ENCODE measurements around the gene TFEB.

The TFEB gene

DNA sequence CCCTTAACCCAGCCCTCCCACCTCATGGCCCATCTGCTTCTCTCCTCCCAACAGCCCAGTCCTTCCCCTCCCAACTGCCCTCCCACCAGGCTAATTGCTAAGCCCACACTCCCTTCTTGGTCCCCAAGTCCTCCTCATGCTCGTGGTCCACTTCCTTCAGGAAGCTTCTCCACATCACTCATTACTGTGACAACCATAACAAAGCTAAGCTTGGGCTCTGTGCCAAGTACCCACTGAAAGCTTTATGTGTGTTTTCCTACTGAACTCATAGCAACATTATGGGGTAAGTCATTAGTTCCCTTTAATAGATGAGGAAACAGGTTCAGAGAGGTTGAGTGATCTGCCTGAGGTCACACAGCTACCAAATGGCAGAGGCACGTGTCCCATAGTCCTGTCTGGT lies 28.1 kb upstream of the TFEB start:
- no peak for DNase-seq (ENCODE audit: low spot score)

- DNase-seq (ENCODE audit: low spot score), result no peak
These were observed 24.6 kb upstream of the TFEB start for GRCh38 chr6:41759905-41760579.

DNA sequence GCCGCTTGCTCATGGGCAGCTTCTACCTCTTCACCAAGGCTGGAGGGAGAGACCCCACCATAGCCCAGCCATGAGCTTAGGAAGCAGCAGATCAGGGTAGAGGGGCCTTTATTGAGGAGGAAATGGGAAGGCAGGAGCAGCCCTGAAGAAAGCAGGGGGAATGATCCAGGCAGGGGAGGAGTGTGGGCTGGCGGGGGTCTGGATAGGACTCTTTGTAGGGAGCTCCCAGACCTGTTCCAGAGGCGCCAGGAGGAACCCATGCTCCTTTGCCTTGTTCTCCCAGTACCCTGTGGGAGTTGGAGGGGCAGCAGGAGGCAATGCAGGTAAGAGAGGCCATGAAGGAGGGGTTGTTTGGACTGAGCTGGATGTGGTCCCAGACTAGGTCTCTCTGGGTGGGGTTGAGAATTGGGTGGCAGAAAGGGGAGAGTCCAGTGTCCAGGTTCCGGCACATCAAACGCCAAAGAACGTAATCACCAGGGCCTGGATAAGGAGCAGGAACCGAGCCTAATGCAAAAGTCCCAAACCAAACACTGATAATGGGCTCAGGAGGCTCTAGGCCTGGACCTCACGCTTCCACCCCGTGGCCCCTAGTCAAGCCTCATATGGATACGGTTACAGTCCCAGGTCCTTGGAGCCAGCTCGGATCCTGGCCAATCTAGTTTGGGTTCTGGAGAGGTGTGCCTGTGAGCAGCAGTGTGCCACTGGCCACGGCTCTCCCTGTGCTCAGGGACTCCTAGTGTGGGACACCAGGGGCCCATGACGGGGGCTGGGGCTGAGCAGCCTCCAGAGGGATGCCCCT lies 23.9 kb upstream of the TFEB start:
- DNase-seq (ENCODE audit: low spot score), result no peak

- DNase-seq (ENCODE audit: low spot score), result no peak
These were observed 23.2 kb upstream of the TFEB start for GRCh38 chr6:41758641-41759035.

DNA sequence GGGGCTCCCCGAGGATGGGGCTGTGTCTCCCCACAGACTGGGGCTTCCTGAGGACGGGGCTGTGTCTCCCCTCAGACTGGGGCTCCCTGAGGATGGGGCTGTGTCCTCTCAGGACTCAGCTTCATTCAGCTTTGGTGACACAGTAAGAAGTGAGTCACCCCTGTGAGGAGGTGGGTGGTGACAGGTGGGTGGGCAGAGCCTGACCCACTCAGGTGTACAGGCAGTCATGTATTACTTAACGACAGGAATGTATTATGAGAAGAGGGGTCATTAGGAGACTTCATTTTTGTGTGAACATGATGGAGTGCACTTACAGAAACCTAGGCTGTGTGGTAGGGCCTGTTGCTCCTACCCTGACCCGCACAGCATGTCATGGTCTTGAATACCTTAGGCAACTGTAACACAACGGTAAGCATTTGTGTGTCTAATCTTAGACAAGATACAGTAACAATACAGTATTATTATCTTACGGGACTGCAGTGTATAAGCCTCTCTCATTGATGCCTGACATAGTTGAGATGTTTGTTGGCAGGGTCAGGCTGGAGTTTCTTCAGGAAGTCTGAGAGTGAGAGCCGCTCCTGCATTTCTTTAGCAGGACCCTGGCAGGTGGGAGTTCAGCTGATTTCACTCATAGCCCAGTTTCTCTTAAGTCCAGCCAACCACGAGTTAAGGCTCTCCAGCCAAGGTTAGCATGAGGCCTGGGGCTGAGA lies 22.7 kb upstream of the TFEB start:
- DNase-seq (ENCODE audit: low spot score), result no peak

DNA sequence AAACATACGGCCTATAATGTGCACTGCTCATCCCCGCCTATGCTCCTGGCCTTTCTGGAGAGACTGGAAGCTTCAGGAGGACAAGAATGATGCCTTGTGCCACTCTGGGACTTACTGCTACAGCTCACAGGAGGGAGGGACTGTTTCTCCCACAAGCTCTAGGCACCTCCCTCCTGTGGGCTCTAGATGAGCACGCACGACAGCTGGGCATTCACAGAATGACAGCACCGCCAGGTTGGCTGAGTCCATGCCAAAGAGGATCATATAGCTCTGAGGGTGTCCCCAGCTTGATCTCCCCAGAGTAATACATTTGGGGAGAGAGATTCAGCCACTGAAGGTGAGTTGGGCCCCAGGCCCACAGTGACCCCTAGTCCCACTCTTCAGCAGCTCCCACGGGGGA lies 21.9 kb upstream of the TFEB start:
- DNase-seq (ENCODE audit: low spot score), result no peak

- DNase-seq (ENCODE audit: low spot score), result no peak
These were observed 20.9 kb upstream of the TFEB start for GRCh38 chr6:41756354-41756753.

GRCh38 chr6:41755895-41756294 lies 20.5 kb upstream of the TFEB start:
- DNase-seq (ENCODE audit: low spot score), result no peak

GRCh38 chr6:41750374-41750773 lies 15.0 kb upstream of the TFEB start:
- DNase-seq (ENCODE audit: low spot score), result no peak

DNA sequence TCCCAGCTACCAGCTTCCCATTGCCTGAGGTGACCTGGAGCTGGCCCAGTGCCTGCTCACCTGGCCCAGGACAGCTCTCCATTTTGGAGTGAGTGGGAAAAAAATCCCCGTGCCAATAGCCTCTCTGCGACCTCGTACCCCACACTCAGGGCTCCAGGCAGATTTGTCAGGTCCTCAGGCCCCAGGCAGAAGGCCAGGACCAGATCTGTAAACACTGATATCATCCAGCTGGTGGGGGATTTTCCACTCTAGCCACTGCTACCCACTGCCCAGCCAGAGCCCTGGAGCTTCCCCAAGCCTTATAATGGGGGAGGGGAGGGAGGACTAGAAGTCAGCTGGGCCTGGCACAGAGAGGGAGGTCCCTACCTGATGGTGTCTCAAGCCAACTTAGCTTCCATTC lies 13.1 kb upstream of the TFEB start:
- no peak for DNase-seq (ENCODE audit: low spot score)

GRCh38 chr6:41748102-41748477 lies 12.7 kb upstream of the TFEB start:
- DNase-seq (ENCODE audit: low spot score), result no peak

- no peak for DNase-seq (ENCODE audit: low spot score)
These were observed 12.1 kb upstream of the TFEB start, which contains the start of gene PGC for GRCh38 chr6:41747256-41748101. Gene PGC, minus strand, starts transcription at chr6:41747397. Its CDS starts 63 bp downstream, at chr6:41747334.

DNA sequence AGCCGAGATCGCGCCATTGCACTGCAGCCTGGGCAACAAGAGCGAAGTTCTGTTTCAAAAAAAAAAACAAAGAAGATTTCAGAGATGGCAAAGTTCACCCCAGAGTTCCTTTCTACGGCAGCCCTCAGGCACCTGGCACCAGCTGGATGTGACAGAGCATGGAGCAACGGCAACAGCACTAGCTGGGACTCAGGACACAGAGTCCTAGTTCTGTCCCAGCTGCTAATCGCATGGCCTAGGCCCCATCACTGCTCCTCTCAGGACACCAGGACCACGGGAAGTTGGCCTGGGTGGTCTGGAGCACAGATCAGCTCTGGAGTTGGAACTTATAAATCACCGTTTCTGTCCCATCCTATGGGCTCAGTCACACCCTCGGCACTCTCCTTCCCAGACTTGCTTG lies 10.7 kb upstream of the TFEB start:
- DNase-seq (ENCODE audit: low spot score), result no peak

GRCh38 chr6:41744236-41744787 lies 8.9 kb upstream of the TFEB start:
- no peak for DNase-seq (ENCODE audit: low spot score)

DNA sequence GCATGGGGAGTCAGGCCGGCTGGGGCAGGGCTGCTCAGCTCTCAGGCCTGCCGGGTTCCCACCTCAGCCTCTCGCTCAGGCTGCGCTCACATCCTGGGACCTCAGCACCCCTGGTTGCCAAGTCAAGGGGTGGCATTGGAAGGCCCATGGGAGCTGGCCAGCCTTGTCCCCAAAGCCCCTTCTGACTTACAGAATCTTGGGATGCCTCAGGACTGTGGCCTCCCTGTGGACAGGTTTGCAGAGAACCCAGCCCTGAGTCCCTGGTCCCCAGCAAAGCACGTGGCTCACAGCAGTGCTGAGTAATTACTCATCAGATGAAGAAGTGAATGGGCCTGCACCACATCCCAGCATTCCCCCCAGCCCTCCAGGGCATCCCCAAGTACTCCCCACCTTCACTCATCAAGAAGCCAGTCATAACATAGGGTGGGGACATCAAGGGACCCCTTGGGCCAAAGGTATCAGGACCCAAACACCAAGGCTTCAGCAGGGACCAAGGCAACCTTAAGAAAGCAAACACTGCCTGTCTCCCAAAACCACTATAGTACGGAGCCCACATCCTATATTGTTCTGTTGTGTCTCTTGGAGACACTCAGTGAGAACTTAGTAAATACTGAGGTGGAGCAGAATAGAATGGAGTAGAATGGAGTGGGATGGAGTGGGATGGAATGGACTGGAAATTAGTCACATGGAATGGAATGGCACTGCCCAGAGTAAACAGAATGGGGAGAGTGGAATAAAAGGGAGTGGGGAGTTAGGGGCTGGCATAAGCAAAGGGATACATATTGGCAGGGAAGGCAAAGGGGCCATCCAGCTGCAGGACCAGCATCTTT lies 8.2 kb upstream of the TFEB start:
- DNase-seq (ENCODE audit: low spot score), result no peak

DNA sequence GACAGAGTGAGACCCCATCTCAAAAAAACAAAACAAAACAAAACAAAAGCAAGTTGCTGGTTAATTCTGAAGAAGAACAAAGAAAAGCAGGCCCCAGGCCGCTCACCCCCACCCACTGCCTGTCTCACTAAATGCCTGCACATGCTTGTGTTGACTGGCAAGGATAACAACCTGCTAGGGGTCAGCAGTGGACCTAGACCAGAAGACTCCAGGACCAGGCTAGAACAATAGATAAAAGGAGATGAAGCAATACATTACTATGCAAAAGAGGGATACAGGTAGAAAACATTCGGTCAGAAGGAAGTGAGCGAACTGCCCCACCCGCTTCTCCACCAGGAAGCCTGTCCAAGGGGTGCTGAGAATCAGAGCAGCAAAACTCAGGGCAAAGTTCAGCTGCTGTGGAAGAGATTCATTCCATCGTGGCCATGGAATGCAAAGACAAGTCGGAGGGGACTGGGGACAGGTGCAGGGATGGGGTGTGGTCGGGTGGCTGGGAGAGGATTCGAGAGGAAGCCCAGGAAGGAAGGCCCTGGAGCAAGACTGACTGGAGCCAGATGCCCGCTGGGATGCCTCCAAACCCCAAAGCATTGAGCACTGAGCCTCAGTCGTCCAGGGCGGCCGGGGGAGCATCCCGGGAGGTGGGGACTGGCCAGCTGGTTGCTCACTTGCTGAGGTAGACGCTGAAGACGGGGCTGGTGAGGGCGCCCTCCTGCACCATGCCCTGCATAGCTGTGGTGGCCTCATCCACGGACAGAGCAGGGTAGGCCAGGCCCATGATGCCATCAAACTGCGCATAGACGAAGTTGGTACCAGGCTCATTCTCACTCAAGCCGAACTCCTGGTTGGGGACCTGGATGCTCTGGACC lies 6.5 kb upstream of the TFEB start:
- no peak for DNase-seq (ENCODE audit: low spot score)

DNA sequence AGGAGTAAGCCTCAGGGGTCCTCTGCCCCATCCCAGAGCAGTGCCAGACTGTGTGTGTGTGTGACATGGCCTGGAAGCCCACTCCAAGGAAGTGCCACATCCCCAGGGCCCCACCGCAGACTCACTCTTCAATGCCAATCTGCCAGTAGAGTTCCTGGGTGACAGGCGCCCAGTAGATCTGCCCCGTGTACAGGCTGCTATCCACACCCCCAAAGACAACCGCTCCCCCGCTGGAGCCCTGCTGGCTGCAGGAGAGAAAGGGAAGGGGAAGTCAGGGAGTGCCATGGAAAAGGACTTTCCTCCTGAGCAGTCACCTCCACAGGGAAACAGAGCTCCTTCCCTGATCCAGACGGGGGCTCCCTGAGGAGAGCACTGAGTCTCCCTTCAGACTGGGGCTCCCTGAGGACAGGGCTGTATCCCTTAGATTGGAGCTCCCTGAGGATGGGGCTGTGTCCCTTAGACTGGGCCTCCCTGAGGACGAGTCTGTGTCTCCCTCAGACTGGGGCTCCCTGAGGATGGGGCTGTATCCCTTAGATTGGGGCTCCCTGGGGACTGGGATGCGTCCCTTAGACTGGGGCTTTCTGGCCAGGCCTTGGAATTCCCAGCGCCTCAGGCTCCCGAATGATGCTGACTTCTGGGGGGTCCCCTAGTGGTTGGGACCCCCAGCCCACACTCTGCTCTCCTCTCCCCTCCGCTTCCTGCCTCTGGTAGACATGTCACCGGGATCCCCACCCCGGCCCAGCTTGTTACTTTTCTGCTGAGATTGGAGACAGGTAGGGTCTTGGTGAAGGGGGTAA lies 5.2 kb upstream of the TFEB start:
- no peak for DNase-seq (ENCODE audit: low spot score)

GRCh38 chr6:41739041-41739440 lies 3.6 kb upstream of the TFEB start:
- no peak for DNase-seq (ENCODE audit: low spot score)

GRCh38 chr6:41737591-41738130 lies 2.3 kb upstream of the TFEB start:
- no peak for DNase-seq (ENCODE audit: low spot score)
